Endothelial cell (in vitro differentiated cells): ENCODE measurements around the gene SMARCC1. TPM values are rescaled to one million over a fixed set of nuclear protein-coding genes. Genes with fewer than 3 reads are reported as not detected.

Source experiments
- DNase-seq: peaks from one replicate; pipeline ENCODE4 v3.0.0; 2021; ENCODE audit warnings: low spot score
- H3K27ac Mint-ChIP-seq: one replicate; pipeline ENCODE4 v1.8.0; 2021; ENCODE audit warnings: mixed read lengths, inconsistent platforms; ENCODE audit not compliant: unreplicated experiment
- H3K27me3 Mint-ChIP-seq: one replicate; pipeline ENCODE4 v1.8.0; 2021; ENCODE audit warnings: mild to moderate bottlenecking, moderate library complexity, mixed read lengths, inconsistent platforms; ENCODE audit not compliant: unreplicated experiment
- H3K36me3 Mint-ChIP-seq: one replicate; pipeline ENCODE4 v1.8.0; 2021; ENCODE audit warnings: mild to moderate bottlenecking, low read depth, mixed read lengths, inconsistent platforms; ENCODE audit not compliant: unreplicated experiment
- H3K4me1 Mint-ChIP-seq: one replicate; pipeline ENCODE4 v1.8.0; 2021; ENCODE audit warnings: mild to moderate bottlenecking, mixed read lengths, inconsistent platforms; ENCODE audit not compliant: unreplicated experiment
- H3K4me3 Mint-ChIP-seq: one replicate; pipeline ENCODE4 v1.8.0; 2021; ENCODE audit warnings: mild to moderate bottlenecking, mixed read lengths, inconsistent platforms; ENCODE audit not compliant: unreplicated experiment
- H3K9me3 Mint-ChIP-seq: one replicate; pipeline ENCODE4 v1.8.0; 2021; ENCODE audit warnings: mixed read lengths, inconsistent platforms; ENCODE audit not compliant: unreplicated experiment
- CTCF ChIP-seq: fragments of 200-600 bp; sonication (generic); IDR thresholded peaks from one replicate; pipeline ENCODE4 v1.5.0; 2021; ENCODE audit warnings: antibody characterized with exemption; ENCODE audit not compliant: unreplicated experiment
- total RNA-seq: library from RNA; stranded (reverse); fragmentation: NEBNext Ultra II Directional; extraction: Animal tissue kit (Norgen Biotek cat#: 25700); gene quantifications from one replicate; pipeline ENCODE4 v1.2.1, GENCODE V29; 2021; ENCODE audit not compliant: unreplicated experiment

Gene SMARCC1
- total RNA-seq, 1 donor from 2014 or later: 138 TPM

DNA sequence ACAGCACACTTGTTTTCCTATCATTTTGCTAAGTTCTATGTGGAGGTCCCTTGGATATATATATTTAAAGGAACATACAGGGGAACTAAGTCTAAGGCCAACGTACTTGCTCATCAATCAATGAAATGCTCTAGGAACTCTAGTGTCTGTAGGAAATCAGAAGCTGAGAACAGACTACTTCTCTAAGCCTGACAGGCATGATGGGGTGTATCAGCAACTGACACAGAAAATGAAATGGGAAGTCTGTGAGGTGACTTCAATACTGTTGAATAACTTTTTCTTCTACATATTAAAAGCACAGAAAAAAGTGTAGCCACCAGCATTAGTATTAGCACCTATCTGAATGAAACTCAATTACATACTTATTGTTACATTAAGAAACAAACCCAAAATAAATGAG, 146.2 kb downstream of the SMARCC1 start:
- TF ChIP-seq CTCF: no peak
- Mint-ChIP-seq H3K4me1 (no peaks in the 10 kb centered on the region), H3K36me3 (peaks cover 34% of the 10 kb centered on the region), H3K27ac (no peak overlapping the region), H3K4me3 (no peak overlapping the region), H3K9me3 (no peaks in the 10 kb centered on the region), H3K27me3 (no peaks in the 10 kb centered on the region)
- no peak for DNase-seq

GRCh38 chr3:47634996-47635395, 146.7 kb downstream of the SMARCC1 start:
- peaks cover 34% of the 10 kb centered on the region for H3K36me3 Mint-ChIP-seq
- H3K9me3 Mint-ChIP-seq: no peaks in the 10 kb centered on the region
- TF ChIP-seq CTCF: no peak
- no peaks in the 10 kb centered on the region for H3K27me3 Mint-ChIP-seq
- no peaks in the 10 kb centered on the region for H3K4me1 Mint-ChIP-seq
- H3K4me3 Mint-ChIP-seq: no peak overlapping the region
- H3K27ac Mint-ChIP-seq: no peak overlapping the region
- no peak for DNase-seq

DNA sequence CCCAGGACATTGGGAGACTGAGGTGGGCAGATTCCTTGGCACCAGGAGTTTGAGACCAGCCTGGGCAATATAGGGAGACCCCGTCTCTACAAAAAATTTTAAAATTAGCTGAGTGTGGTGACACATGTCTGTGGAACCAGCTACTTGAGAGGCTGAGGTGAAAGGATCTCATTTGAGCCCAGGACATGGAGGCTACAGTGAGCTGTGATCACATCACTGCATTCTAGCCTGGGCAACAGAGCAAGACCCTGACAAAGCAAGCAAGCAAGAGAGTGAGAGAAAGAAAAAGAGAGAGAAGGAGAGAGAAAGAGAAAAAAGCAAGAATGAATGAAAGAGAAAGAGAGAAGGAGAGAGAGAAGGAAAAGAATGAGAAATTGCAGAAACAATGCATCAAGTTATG, 150.9 kb downstream of the SMARCC1 start:
- H3K27me3 Mint-ChIP-seq: no peaks in the 10 kb centered on the region
- H3K27ac Mint-ChIP-seq: no peak overlapping the region
- no peak for TF ChIP-seq CTCF
- H3K36me3 Mint-ChIP-seq: peaks cover 41% of the 10 kb centered on the region
- H3K9me3 Mint-ChIP-seq: no peaks in the 10 kb centered on the region
- H3K4me3 Mint-ChIP-seq: no peak overlapping the region
- no peaks in the 10 kb centered on the region for H3K4me1 Mint-ChIP-seq
- no peak for DNase-seq

DNA sequence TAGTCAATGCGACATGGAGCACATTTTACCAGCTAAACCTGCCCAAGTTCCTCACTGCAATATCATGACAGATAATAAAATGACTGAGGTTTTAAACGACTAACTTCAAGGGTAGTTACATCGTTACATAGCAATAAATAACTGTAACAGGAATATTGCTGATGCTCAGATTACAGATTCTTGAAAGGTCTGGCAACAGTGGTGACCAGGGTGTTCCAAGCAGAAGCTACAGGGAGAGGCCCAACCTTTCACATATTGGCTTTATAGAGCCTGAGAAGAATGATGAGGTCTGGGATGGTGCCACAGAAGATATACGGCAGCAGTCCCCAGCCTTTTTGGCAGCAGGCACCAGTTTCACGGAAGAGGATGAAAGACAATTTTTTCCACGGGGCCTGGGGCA, 151.9 kb downstream of the SMARCC1 start:
- no peaks in the 10 kb centered on the region for H3K4me1 Mint-ChIP-seq
- H3K4me3 Mint-ChIP-seq: no peak overlapping the region
- DNase-seq: no peak
- H3K36me3 Mint-ChIP-seq: peaks cover 41% of the 10 kb centered on the region
- no peak for TF ChIP-seq CTCF
- no peak overlapping the region for H3K27ac Mint-ChIP-seq
- no peaks in the 10 kb centered on the region for H3K27me3 Mint-ChIP-seq
- H3K9me3 Mint-ChIP-seq: no peaks in the 10 kb centered on the region

DNA sequence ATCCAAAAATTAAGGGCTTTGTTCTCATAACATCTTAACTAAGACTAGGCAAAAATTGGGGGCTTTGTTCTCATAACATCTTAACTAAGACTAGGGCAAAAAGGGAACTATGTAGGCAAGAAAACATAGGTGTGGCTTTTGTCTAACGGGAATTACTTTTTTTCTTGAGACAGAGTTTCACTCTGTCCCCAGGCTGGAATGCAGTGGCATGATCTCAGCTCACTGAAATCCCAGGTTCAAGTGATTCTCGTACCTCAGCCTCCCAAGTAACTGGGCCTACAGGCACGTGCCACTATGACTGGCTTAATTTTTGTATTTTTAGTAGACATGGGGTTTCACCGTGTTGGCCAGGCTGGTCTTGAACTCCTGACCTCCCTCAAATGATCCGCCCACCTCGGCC, 153.3 kb downstream of the SMARCC1 start:
- Mint-ChIP-seq H3K27me3 (no peaks in the 10 kb centered on the region), H3K4me3 (no peak overlapping the region), H3K4me1 (no peaks in the 10 kb centered on the region), H3K36me3 (peaks cover 33% of the 10 kb centered on the region), H3K27ac (no peak overlapping the region), H3K9me3 (no peaks in the 10 kb centered on the region)
- TF ChIP-seq CTCF: no peak
- no peak for DNase-seq
